ENCODE data around the gene LRRC26. TPM values are rescaled to one million over a fixed set of nuclear protein-coding genes. Genes with fewer than 3 reads are reported as not detected.
"Not testable (repeated sequence)": the region's sequence is repeated elsewhere in the genome, so short reads cannot be mapped to it uniquely, and the experiment has no call there.

The LRRC26 gene
- total RNA-seq, 2 donors from 2014 or later: not detected

DNA sequence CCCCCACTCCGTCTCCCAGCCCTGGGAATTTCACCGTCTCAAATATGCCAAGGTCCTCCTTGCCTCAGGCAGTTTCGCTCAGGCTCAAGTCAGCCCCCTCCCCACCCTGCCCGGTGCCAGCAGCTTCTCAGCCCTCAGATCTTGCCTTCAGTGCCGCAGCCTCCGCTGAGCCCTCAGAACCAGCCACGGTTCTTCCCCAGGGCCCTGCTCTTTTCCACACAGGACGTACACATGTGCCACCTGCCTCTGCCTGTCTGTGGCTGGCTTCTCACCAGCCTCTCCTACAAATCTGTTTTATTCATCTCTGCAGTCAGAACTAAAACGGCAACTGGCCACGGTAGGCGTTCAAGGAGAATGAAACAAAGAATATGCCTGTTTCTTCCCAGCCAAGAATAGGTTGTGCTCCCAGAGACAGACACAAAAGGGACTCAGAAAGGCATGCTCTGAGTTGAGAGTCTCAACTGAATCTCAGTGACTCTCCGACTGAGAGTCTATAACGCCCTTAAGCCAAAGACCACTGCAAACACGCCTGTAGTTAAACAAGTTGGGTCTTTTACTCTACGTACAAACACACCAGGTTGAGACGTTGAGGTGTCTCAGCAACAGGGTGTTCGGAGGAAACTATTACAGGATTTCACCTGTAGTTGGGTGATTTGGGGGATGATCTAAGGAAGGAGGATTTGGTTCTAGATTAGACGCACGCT lies 41.5 kb downstream of the LRRC26 start:
- DNase-seq (no peak), ATAC-seq (no peak)
- intact Hi-C loops (cut with DNase I): loop anchor here in 1 of 2 donors (10.0 kb wide), 1 partner anchor 56 kb away; the partner anchor contains the start of genes ANAPC2 and SSNA1

GRCh38 chr9:137127301-137128157 lies 42.3 kb downstream of the LRRC26 start:
- no peak for ATAC-seq
- intact Hi-C loops (cut with DNase I): loop anchor here in 1 of 2 donors (10.0 kb wide), 1 partner anchor 57 kb away; the partner anchor contains the start of genes ANAPC2 and SSNA1
- no peak for DNase-seq

DNA sequence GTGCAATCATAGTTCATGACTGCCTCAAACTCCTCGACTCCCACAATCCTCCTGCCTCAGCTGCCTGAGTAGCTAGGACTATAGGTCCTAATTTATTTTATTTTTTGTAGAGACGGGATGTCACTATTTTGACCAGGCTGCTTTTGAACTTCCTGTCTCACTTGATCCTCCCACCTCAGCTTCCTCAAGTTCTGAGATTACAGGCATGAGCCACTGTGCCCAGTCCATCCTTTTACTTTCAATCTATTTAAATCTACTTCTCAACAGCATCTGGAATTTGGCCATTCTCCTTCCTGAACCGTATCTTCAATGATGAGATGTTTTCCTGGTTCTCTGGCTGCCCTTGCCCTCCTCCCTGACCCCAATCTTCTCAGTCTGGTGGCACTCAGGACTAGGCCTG lies 43.1 kb downstream of the LRRC26 start:
- DNase-seq: no peak
- intact Hi-C loops (cut with DNase I): loop anchor here in 1 of 2 donors (10.0 kb wide), 1 partner anchor 58 kb away; the partner anchor contains the start of genes ANAPC2 and SSNA1
- no peak for ATAC-seq

DNA sequence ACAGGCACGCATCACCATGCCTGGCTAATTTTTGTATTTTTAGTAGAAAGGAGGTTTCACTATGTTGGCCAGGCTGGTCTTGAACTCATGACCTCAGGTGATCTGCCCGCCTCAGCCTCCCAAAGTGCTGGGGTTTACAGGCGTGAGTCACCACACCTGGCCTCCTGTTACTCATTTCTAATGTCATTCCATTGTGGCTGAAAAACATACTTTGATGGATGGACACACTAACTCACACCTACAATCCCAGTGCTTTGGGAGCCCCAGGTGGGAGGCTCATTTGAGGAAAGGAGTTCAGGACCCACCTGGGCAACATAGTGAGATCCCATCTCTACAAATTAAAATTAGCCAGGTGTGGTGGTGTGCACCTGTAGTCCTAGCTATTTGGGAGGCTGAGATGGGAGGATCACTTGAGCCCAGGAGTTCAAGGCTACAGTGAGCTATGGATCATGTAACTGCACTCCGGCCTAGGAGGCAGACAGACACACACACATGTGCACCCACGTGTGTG lies 45.8 kb downstream of the LRRC26 start:
- intact Hi-C loops (cut with DNase I): loop anchor here (5.0 to 10.0 kb wide), 3 partner anchors 61 to 108 kb away; partner anchors contain the start of genes ANAPC2 (in 1 of the 2), CYSRT1 (in 1 of the 2), RNF224 (in 1 of the 2) and SLC34A3 (in 1 of the 2)
- DNase-seq, ATAC-seq: not testable (repeated sequence)

DNA sequence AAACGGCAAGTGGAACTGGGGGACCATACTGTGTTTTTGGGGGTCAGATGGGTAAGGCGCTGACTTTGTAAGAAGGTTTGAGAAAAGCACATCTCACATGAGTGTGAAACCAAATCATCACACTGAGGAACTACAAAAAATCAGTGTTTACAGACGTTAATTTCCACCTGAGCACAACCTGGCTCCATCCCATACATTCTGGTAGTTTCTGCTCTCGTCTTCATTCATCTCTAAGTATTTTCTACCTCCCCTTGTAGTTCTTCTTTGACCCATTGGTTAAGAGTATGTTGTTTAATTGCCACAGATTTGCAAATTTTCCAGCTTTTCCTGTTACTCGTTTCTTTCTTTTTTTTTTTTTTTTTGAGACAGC lies 46.4 kb downstream of the LRRC26 start:
- no peak for ATAC-seq

GRCh38 chr9:137122796-137123467 lies 46.9 kb downstream of the LRRC26 start:
- not testable (repeated sequence) for ATAC-seq
- intact Hi-C loops (cut with DNase I): loop anchor here (5.0 to 10.0 kb wide), 3 partner anchors 62 to 109 kb away; partner anchors contain the start of genes ANAPC2 (in 1 of the 2), CYSRT1 (in 1 of the 2), RNF224 (in 1 of the 2) and SLC34A3 (in 1 of the 2)

More for the DNA sequence above, 46.4 kb downstream of the LRRC26 start:
- DNase-seq: no peak
- intact Hi-C loops (cut with DNase I): loop anchor here (5.0 to 10.0 kb wide), 3 partner anchors 61 to 109 kb away; partner anchors contain the start of genes ANAPC2 (in 1 of the 2), CYSRT1 (in 1 of the 2), RNF224 (in 1 of the 2) and SLC34A3 (in 1 of the 2)

GRCh38 chr9:137121927-137122795 lies 47.7 kb downstream of the LRRC26 start:
- DNase-seq, ATAC-seq: not testable (repeated sequence)
- intact Hi-C loops (cut with DNase I): loop anchor here (5.0 to 10.0 kb wide), 3 partner anchors 63 to 110 kb away; partner anchors contain the start of genes ANAPC2 (in 1 of the 2), CYSRT1 (in 1 of the 2), RNF224 (in 1 of the 2) and SLC34A3 (in 1 of the 2)

More at GRCh38 chr9:137122796-137123467, 46.9 kb downstream of the LRRC26 start:
- DNase-seq: not testable (repeated sequence)

Small RNAs within 50 kb of the gene (microRNA-seq; reads per million reads assigned to microRNA genes)
- gene MIR3621: 0 reads per million in 2 donors

Other genes with a start within 250 kb of the LRRC26 start
- gene FBXW5, start 225.3 kb downstream of the LRRC26 start, total RNA-seq: 100 to 1,000 TPM in 1 of 2 donors, 10 to 100 TPM in 1; 98.4 to 130 TPM
- gene C8G, start 224.8 kb downstream of the LRRC26 start, total RNA-seq: 1 to 10 TPM in 1 of 2 donors, under 1 TPM in 1; 0.88 to 3.5 TPM
- gene LCN12, start 217.8 kb downstream of the LRRC26 start, total RNA-seq: 10 to 100 TPM in 1 of 2 donors, 1 to 10 TPM in 1; 7.0 to 11.9 TPM
- 1,000 to 10,000 TPM; 3,329 to 4,014 TPM for gene PTGDS, start 192.5 kb downstream of the LRRC26 start, total RNA-seq
- gene LCNL1, start 187.1 kb downstream of the LRRC26 start, total RNA-seq: 1 to 10 TPM; 6.4 to 9.6 TPM
- gene PAXX, start 177.6 kb downstream of the LRRC26 start, total RNA-seq: 10 to 100 TPM; 25.4 to 30.2 TPM
- gene CLIC3, start 173.5 kb downstream of the LRRC26 start, total RNA-seq: 1 to 10 TPM; 2.6 to 8.5 TPM
- gene ABCA2, start 141.8 kb downstream of the LRRC26 start, total RNA-seq: 10 to 100 TPM; 30.0 to 33.2 TPM
- gene FUT7, start 138.0 kb downstream of the LRRC26 start, total RNA-seq: under 1 TPM; 0.24 to 0.35 TPM
- 10 to 100 TPM; 75.4 to 87.3 TPM for gene NPDC1, start 123.9 kb downstream of the LRRC26 start, total RNA-seq
- gene ENTPD2, start 116.0 kb downstream of the LRRC26 start, total RNA-seq: 1 to 10 TPM in 1 of 2 donors, under 1 TPM in 1; 0.60 to 2.2 TPM
- gene SAPCD2, start 99.5 kb downstream of the LRRC26 start, total RNA-seq: under 1 TPM; 0.39 to 0.44 TPM
- gene UAP1L1, start 92.5 kb downstream of the LRRC26 start, total RNA-seq: 10 to 100 TPM; 13.5 to 14.0 TPM
- 10 to 100 TPM; 21.9 to 28.8 TPM for gene MAN1B1, start 83.1 kb downstream of the LRRC26 start, total RNA-seq
- 100 to 1,000 TPM; 176 to 198 TPM for gene DPP7, start 55.3 kb downstream of the LRRC26 start, total RNA-seq
- gene GRIN1, start 30.9 kb downstream of the LRRC26 start, total RNA-seq: not detected
- gene TMEM210, start 2.0 kb upstream of the LRRC26 start, total RNA-seq: not detected
- 10 to 100 TPM; 31.2 to 32.5 TPM for gene ANAPC2, start 18.5 kb upstream of the LRRC26 start, total RNA-seq
- 10 to 100 TPM; 53.1 to 55.1 TPM for gene SSNA1, start 18.6 kb upstream of the LRRC26 start, total RNA-seq
- gene TPRN, start 30.7 kb upstream of the LRRC26 start, total RNA-seq: 10 to 100 TPM in 1 of 2 donors, 1 to 10 TPM in 1; 7.6 to 11.4 TPM
- 10 to 100 TPM; 32.9 to 34.5 TPM for gene TMEM203, start 35.6 kb upstream of the LRRC26 start, total RNA-seq
- gene NDOR1, start 35.6 kb upstream of the LRRC26 start, total RNA-seq: 1 to 10 TPM; 5.9 to 6.5 TPM
- 10 to 100 TPM; 15.6 to 18.1 TPM for gene RNF208, start 52.2 kb upstream of the LRRC26 start, total RNA-seq
- under 1 TPM in 1 of 2 donors, not detected in 1; 0.62 TPM for gene CYSRT1, start 55.1 kb upstream of the LRRC26 start, total RNA-seq
- not detected for gene RNF224, start 57.5 kb upstream of the LRRC26 start, total RNA-seq
- gene SLC34A3, start 60.9 kb upstream of the LRRC26 start, total RNA-seq: not detected
- 100 to 1,000 TPM; 324 to 437 TPM for gene TUBB4B, start 71.2 kb upstream of the LRRC26 start, total RNA-seq
- gene STPG3, start 81.2 kb upstream of the LRRC26 start, total RNA-seq: under 1 TPM in 1 of 2 donors, not detected in 1; 0.59 TPM
- gene NELFB, start 85.3 kb upstream of the LRRC26 start, total RNA-seq: 10 to 100 TPM; 35.1 to 38.1 TPM
- 1 to 10 TPM; 6.2 to 9.4 TPM for gene TOR4A, start 107.7 kb upstream of the LRRC26 start, total RNA-seq
- gene NRARP, start 132.2 kb upstream of the LRRC26 start, total RNA-seq: 10 to 100 TPM in 1 of 2 donors, 1 to 10 TPM in 1; 4.9 to 11.5 TPM

All from left cardiac atrium (tissue), 4 donors.